GM21381 (cell line): Measurements from ENCODE around the gene KRT24.

Experiments
- ATAC-seq: cut with Tn5 transposase; IDR thresholded peaks from one replicate; pipeline ENCODE4 v1.9.1; 2021; ENCODE audit warnings: mild to moderate bottlenecking, moderate library complexity; ENCODE audit not compliant: unreplicated experiment

KRT24 gene

DNA sequence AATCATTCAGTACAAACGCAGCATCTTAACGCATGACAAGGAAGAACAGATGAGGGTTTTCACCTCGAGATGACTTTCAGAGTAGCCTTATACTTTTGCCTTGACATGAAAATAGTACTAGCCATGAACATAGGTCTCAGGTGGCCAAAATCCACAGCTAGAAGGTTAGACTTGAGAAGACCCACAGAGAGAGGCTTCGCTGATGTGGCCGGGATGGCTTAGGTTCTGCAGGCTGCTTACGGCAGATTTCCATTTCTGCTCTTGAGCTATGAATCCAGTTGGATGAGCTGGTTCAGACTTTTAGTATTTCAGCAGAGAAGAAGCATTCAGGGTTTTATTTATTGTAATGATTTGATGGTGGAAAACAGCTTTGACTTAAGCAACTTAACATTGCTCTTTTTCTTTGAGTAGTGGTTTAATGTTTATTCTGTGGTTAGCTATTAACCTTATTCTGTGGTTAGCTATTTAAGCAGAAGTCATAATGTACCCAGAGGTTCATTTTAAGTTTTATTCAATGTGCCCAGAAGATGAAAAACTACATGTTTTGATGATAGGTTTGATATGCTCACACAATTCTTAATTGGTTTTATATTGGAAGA lies 7.6 kb downstream of the KRT24 start:
- ATAC-seq: no peak

GRCh38 chr17:40694584-40694983 lies 9.0 kb downstream of the KRT24 start:
- ATAC-seq: no peak

GRCh38 chr17:40687106-40687505 lies 16.4 kb downstream of the KRT24 start:
- no peak for ATAC-seq

- no peak for ATAC-seq
Observed at GRCh38 chr17:40686192-40686591, 17.4 kb downstream of the KRT24 start.

- no peak for ATAC-seq
Observed at GRCh38 chr17:40680998-40681397, 22.6 kb downstream of the KRT24 start.

DNA sequence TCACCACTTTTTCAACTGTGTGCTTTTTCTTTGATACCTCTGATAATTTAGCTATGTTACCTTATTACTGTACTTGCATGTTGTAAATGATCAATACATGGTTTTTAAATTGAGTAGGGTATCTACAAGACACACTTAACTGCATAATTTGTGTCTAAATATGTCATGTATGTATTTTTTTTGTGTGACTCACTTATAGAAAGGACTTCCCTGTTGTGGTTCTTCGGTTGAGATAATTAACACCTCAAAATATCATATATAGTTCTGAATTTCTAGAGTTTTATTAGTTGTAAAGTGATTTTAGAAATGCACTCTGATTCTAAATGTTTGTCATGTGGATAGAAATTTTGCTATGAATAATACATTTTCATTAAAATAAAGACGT lies 24.0 kb downstream of the KRT24 start:
- ATAC-seq: no peak

GRCh38 chr17:40678902-40679522 lies 24.5 kb downstream of the KRT24 start:
- no peak for ATAC-seq

DNA sequence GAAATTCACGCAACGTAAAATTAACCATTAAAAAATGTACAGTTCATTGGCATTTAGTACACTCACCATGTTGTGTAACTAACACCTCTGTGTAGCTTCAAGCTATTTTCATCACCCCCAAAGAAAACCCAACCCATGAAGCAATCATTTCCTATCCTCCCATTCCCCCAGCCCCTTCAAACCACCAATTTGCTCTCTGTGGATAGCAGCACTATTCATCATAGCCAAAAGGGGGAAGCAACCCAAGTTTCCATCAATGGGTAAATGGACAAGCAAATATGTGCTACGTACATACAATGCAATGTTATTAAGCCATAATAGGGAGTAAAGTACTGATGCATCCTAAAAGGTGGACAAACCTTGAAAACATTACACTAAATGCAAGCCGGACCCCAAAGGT lies 27.6 kb downstream of the KRT24 start:
- no peak for ATAC-seq

DNA sequence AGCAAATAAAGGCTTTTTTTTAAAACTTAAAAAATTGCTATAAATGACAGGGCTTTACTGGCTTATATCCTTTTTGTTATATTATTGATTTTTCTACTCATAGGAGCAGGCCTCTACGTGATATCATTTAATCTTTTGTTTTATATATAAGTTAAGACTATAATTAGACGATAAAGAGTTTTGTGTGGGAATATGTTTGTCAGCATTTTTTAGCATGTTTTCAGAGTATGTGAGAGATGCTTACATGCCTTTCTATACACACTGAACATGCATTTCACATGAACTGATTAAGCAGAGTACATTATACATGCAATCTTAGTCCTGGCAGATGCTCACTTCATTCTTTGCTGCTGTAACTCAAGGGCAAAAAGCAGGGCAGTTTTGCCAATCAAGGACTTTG lies 30.9 kb downstream of the KRT24 start:
- ATAC-seq: no peak

DNA sequence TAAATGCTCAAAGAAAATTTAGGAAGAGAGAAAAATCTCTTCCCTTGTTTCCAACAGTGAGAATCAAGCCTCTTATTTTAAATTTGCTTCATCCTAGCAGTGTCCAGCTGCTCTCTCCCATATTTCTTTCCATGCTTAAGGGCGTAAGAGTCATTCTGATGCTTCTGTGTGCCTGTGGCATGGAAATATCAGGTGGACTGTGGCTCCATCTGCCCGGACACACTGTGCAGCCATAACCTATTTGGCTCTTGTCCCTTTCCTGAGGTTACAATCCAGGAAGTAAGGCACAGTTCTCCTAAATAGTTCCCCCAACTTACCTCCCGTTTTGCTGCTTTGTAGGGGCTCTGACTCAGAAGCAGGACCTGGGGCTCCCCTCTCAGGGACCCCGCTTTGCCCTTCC lies 32.3 kb downstream of the KRT24 start:
- no peak for ATAC-seq

DNA sequence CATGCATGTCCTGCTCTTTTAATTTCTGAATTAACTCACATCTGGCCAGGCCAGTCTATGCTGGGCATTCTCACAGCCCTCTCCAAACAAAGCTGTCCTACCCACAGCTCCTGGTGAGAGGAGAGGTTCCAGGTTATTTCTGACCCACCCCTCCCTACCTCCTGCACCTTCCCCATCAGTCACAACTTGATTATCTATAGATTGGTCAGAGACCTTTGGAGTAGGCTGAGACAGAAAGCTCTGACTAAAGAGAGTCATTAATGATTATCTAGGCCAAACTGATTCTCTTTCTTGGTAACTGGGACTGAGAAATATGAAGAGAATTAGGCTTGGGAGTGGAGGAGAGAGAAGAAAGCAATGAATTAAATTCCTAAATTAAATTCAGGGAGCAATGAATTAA lies 37.2 kb downstream of the KRT24 start:
- ATAC-seq: no peak

- no peak for ATAC-seq
Observed at GRCh38 chr17:40664582-40665333, 38.8 kb downstream of the KRT24 start, which contains the start of gene KRT222. TSS of gene KRT222 (minus strand) at chr17:40665177. CDS start at chr17:40665099, 78 bp downstream.

GRCh38 chr17:40663252-40663651 lies 40.3 kb downstream of the KRT24 start:
- no peak for ATAC-seq

DNA sequence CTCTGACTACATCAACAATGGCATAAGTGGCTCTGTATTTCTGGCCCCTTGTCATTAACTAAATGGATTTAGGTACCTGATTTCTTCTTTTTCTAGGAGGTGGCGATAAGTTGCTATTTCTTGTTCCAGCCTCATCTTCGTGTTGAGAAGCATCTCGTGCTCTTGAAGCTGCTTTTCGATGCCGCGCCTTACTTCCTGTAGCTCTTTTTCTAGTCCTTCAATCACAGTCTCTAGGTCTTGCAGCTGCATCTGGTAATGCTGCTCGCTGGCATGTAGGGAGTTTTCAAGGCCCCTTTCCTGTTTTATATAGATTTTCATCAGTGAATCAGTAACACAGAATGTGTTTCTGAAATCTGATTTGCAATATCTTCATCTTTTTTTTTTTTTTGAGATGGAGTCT lies 43.6 kb downstream of the KRT24 start:
- no peak for ATAC-seq

- no peak for ATAC-seq
Observed at GRCh38 chr17:40658396-40658795, 45.2 kb downstream of the KRT24 start.

- ATAC-seq: no peak
Observed at GRCh38 chr17:40651939-40652338, 51.6 kb downstream of the KRT24 start.

- peak; percentile 15 for ATAC-seq
Observed at GRCh38 chr17:40648384-40648968, 55.1 kb downstream of the KRT24 start.
